ENCODE data around the gene STH.
"Not testable (repeated sequence)": the region's sequence is repeated elsewhere in the genome, so short reads cannot be mapped to it uniquely, and the experiment has no call there.

Gene STH

GRCh38 chr17:46006082-46006481, 7.0 kb downstream of the STH start:
- DNase-seq (ENCODE audit: low read depth), result not testable (repeated sequence)

GRCh38 chr17:46007461-46007965, 8.5 kb downstream of the STH start:
- DNase-seq (ENCODE audit: low read depth), result no peak

- no peak for DNase-seq (ENCODE audit: low read depth)
These were observed 9.5 kb downstream of the STH start for GRCh38 chr17:46008591-46008990.

- no peak for DNase-seq (ENCODE audit: low read depth)
These were observed 10.9 kb downstream of the STH start for GRCh38 chr17:46009681-46010596.

- no peak for DNase-seq (ENCODE audit: low read depth)
These were observed 11.6 kb downstream of the STH start for GRCh38 chr17:46010597-46011186.

GRCh38 chr17:46011711-46012505, 12.9 kb downstream of the STH start:
- DNase-seq (ENCODE audit: low read depth), result no peak

GRCh38 chr17:46012506-46013079, 13.5 kb downstream of the STH start:
- no peak for DNase-seq (ENCODE audit: low read depth)

GRCh38 chr17:46013127-46013501, 14.1 kb downstream of the STH start:
- no peak for DNase-seq (ENCODE audit: low read depth)

- DNase-seq (ENCODE audit: low read depth), result no peak
These were observed 14.6 kb downstream of the STH start for GRCh38 chr17:46013502-46014165.

GRCh38 chr17:46019408-46019925, 20.4 kb downstream of the STH start:
- DNase-seq (ENCODE audit: low read depth), result not testable (repeated sequence)

GRCh38 chr17:46020023-46020761, 21.1 kb downstream of the STH start:
- no peak for DNase-seq (ENCODE audit: low read depth)

- no peak for DNase-seq (ENCODE audit: low read depth)
These were observed 21.9 kb downstream of the STH start for GRCh38 chr17:46020998-46021397.

- DNase-seq (ENCODE audit: low read depth), result not testable (repeated sequence)
These were observed 24.3 kb downstream of the STH start for GRCh38 chr17:46023366-46023765.

GRCh38 chr17:46023783-46024388, 24.8 kb downstream of the STH start:
- DNase-seq (ENCODE audit: low read depth), result no peak

- DNase-seq (ENCODE audit: low read depth), result no peak
These were observed 25.5 kb downstream of the STH start for GRCh38 chr17:46024590-46024989.

- DNase-seq (ENCODE audit: low read depth), result no peak
These were observed 26.0 kb downstream of the STH start for GRCh38 chr17:46025060-46025459.

- DNase-seq (ENCODE audit: low read depth), result no peak
These were observed 26.6 kb downstream of the STH start for GRCh38 chr17:46025510-46026165.

- no peak for DNase-seq (ENCODE audit: low read depth)
These were observed 27.4 kb downstream of the STH start for GRCh38 chr17:46026166-46027047.
